Astrocyte of the spinal cord (primary cell): Measurements from ENCODE around the gene TTC9B.
A peak's percentile ranks its signal among the peaks of the same experiment; 100 is the strongest.

Source experiments
- DNase-seq: peaks from one replicate; pipeline ENCODE4 v3.0.0; 2011; ENCODE audit warnings: low read depth, low spot score
- H3K4me3 ChIP-seq: 2 replicates; pipeline ENCODE4 v1.5.1; 2011; ENCODE audit warnings: low read depth, mild to moderate bottlenecking, low read length, moderate library complexity
- in situ Hi-C: cut with HindIII; loops from 2 replicates; pipeline ENCODE4 v1.10.0; 2017; ENCODE audit warnings: low sequenced_read_pairs
- TF ChIP-seq, protein P1 (sequence below): IDR thresholded peaks from 2 replicates; pipeline ENCODE4 v1.5.1; 2012; ENCODE audit warnings: low read depth, mild to moderate bottlenecking, low read length, inconsistent platforms

TTC9B gene

DNA sequence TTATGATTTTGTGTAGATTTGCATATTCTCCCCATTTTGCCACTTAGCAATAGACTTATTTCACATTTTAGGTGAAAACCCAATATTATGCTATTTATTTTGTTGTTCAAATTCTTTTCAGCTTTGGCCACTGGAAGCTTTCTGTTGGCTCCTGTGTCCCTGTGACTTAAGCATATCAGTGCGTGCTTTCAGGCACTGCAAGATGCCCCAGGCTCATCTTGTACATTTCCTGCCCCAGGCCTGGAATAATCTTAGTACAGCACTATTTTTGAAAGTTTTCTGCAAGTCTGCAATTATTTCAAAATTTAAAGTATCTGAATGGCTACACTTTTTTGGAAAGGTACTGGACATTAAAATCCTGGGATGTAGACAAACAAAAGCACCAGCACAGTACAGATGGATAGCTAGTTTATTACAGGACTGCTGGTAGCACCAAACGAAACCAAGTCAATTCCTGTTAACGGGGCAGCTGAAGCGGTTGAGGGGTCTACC is 11.8 kb upstream of the TTC9B start:
- DNase-seq = no peak
- in situ Hi-C loops = no loop called here
- TF ChIP-seq, protein P1, sequence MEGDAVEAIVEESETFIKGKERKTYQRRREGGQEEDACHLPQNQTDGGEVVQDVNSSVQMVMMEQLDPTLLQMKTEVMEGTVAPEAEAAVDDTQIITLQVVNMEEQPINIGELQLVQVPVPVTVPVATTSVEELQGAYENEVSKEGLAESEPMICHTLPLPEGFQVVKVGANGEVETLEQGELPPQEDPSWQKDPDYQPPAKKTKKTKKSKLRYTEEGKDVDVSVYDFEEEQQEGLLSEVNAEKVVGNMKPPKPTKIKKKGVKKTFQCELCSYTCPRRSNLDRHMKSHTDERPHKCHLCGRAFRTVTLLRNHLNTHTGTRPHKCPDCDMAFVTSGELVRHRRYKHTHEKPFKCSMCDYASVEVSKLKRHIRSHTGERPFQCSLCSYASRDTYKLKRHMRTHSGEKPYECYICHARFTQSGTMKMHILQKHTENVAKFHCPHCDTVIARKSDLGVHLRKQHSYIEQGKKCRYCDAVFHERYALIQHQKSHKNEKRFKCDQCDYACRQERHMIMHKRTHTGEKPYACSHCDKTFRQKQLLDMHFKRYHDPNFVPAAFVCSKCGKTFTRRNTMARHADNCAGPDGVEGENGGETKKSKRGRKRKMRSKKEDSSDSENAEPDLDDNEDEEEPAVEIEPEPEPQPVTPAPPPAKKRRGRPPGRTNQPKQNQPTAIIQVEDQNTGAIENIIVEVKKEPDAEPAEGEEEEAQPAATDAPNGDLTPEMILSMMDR = no peak
- no peak overlapping the region for H3K4me3 ChIP-seq

DNA sequence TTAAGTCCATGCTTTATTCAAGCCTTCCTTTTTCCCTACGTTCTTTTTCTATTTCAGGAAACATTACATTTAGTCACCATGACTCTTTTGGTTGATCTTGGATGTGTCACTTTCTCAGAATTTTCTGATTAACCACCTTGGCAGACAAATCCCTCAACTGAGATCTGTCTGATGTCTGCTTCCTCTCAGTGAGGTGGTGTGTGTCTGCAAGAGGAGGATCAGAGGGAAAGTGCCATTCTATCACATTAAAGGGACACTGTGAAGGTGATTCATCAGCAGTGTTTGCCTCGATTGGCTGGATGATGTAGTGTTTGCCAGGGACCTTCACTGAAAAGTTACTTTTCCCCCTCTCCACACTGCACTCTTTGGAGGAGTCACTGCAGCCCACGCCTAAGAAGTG is 11.3 kb upstream of the TTC9B start:
- in situ Hi-C loops = no loop called here
- TF ChIP-seq, protein P1 = no peak

DNA sequence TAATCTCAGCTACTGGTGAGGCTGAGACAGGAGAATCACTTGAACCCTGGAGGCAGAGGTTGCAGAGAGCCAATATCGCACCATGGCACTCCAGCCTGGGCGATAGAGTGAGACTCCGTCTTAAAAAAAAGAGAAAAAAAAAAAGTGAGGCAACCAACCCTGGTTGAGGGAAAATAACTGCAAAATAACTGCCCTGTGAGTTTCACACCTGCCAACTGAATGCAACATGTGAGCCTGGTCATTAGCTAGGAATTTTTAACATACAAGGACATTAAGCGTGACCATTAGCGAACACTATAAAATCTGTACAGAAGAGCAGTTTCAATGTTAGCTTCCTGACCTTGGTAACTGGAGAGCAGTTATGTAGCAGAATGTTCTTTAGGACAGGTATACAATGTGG is 10.7 kb upstream of the TTC9B start:
- TF ChIP-seq, protein P1 = no peak
- no peak overlapping the region for H3K4me3 ChIP-seq
- DNase-seq = no peak
- in situ Hi-C loops = no loop called here

More for the DNA sequence above, 11.3 kb upstream of the TTC9B start:
- peak; percentile 22 for DNase-seq
- H3K4me3 ChIP-seq = no peak overlapping the region

DNA sequence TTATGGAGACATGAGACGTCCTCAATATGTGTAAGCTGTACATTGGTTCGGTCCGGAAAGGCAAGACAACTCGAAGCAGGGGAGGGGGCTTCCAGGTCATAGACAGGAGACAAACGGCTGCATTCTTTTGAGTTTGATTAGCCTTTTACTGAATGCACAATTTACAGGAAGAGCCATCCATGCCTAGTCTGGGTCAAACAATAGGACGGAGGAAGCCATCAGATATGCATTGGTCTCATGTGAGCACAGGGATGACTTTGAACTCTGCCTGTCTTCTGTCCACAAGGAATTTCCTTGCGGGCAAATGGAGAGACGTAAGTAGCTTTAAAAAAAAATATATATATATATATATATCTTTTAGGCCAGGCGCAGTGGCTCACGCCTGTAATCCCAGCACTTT is 10.2 kb upstream of the TTC9B start:
- TF ChIP-seq, protein P1 = no peak
- DNase-seq = no peak
- in situ Hi-C loops = no loop called here
- no peak overlapping the region for H3K4me3 ChIP-seq

DNA sequence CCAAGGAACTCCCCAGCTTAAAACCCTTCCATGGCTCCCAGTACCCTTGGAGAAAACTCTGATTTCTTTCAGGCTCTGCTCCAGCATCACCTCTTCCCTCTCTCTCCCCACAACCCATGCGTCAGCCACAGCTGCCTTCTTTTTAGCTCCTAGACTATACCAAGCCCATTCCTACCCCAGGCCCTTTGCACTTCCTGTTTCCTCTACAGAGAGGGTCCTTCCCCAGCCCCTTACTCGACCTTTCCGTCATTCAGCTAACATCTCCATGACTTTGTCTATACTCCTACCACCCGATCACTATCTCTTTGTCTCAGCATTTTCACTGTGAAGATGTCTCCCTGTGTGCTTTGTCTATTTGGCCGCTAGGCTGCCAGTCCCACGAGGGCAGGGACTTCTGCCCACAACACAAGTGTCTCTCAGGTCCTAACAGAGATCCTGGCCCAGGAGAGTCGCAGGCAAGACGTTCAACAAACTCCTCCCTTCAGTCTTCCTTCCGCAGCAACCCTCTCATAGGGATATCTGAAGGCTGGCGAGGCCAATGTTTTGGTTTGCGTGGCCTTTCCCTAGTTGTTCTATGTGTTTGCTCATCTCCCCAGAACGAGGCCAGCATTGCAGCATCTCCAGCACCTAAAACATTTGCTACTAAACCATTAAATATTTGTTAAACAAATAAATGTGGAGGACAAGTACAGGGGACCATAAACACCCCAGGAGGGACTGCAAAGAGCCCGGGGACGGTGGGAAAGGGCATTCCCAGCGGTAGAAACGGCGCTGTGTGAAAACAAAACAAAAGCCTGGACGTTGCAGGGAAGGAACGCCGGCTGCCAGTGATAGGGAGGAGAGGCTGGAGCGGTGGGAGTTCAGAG is 7.5 kb upstream of the TTC9B start:
- in situ Hi-C loops = no loop called here
- TF ChIP-seq, protein P1 = peak; percentile 19
- peak; percentile 49 for DNase-seq
- H3K4me3 ChIP-seq = peak overlapping the region; percentile 17

DNA sequence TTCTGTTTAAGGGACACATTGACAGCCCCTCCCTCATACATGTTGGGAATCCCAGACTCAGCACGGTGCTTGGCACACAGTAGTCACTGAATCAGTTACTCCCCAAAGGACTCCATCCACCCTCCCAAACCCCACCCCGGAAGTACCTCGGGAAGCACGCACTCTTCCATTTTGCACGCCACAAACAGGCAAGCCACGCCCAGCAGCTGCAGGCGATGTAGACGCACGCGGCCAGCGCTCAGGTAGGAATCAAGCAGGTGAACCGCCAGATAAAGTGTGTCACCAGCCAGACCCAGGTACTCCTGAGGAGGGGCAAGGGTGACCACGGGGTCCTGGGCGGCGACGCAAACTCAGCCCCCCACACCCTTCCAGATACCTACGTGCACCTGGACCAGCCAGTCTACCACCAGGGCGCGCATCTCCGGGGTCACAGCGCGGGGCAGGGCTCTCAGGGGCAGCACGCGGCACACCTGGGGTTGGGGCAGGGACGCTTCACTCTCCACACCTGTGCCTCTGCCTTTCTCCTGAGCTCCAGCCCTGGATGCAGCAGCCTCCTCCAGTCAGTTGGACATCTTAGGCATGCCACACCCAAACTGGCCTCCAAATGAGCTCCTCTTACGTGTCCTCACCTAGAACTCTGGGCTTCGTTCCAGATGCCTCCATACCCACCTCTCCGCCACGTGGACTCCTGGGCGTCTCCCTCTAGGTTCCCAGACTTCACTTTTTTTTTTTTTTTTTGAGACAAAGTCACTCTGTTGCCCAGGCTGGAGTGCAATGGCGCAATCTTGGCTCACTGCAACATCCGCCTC is 6.4 kb upstream of the TTC9B start:
- DNase-seq = no peak
- in situ Hi-C loops = no loop called here
- TF ChIP-seq, protein P1 = no peak

More for the DNA sequence above, 6.4 kb upstream of the TTC9B start:
- H3K4me3 ChIP-seq = no peak overlapping the region
